D721Med (cell line): ENCODE results near the gene CCDC93.

ENCODE experiments used
- DNase-seq: peaks from one replicate; pipeline ENCODE4 v3.0.0; 2011; ENCODE audit warnings: low spot score; ENCODE audit not compliant: insufficient read length
- FAIRE-seq: peaks from 2 replicates; lab custom pipeline; 2011; peaks lifted over from hg19 to GRCh38; lab: Jason Lieb, UNC
- TF ChIP-seq, protein P1 (sequence below): IDR thresholded peaks from 2 replicates; pipeline ENCODE4 v1.5.1; 2012; ENCODE audit warnings: mild to moderate bottlenecking, control low read depth; ENCODE audit not compliant: insufficient read depth; ENCODE audit errors: missing control alignments

Gene CCDC93

DNA sequence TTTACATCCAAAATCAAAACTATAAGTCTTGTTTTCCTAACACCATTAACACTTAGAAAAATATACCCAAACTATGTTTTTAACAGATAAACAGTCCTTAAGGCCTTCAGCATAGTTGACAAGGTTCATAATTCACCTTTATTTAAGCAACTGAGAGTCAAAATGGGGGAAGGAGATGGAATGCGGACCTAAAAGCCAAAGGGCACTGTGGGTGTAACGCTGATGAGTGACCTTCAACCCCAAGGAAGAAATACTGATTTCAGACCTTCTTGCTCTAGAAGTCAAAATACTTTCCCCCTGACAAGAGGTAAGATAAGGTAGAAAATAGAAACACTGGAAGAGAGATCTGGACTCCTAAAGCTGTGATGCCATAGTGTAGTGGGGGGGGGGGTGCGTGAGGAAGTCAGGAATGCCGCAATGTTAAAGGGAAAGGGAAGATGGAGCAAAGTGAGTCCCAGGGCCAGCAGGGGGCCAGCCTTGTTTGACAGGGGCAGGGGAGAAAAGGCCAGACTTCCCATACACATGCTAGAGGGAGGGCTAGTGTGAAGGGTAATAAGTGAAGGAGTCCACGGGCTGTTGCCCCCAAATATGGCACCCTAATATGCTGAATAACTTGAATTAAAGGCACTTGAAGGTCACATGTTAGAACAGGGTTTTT is 31.4 kb downstream of the CCDC93 start:
- FAIRE-seq (no peak), DNase-seq (no peak)
- TF ChIP-seq, protein P1, sequence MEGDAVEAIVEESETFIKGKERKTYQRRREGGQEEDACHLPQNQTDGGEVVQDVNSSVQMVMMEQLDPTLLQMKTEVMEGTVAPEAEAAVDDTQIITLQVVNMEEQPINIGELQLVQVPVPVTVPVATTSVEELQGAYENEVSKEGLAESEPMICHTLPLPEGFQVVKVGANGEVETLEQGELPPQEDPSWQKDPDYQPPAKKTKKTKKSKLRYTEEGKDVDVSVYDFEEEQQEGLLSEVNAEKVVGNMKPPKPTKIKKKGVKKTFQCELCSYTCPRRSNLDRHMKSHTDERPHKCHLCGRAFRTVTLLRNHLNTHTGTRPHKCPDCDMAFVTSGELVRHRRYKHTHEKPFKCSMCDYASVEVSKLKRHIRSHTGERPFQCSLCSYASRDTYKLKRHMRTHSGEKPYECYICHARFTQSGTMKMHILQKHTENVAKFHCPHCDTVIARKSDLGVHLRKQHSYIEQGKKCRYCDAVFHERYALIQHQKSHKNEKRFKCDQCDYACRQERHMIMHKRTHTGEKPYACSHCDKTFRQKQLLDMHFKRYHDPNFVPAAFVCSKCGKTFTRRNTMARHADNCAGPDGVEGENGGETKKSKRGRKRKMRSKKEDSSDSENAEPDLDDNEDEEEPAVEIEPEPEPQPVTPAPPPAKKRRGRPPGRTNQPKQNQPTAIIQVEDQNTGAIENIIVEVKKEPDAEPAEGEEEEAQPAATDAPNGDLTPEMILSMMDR = no peak

DNA sequence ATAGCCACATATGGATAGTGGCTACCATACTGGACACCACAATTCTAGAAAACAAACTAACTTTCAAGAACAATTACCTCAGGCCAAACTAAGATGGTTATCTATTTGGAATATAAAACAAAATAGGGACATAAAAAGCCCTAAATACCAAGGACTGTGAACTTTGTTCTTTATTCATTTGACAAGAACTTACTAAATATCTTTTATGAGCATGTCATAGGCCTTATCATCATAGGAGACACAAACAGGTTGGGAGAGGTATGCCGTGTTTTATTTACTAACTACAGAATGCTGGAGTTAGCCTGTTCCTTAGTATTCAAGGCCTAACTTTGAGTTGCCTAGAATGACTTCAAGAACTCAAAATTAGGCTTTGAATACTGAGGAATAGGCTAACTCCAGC is 32.1 kb downstream of the CCDC93 start:
- TF ChIP-seq, protein P1 = no peak
- FAIRE-seq = no peak
- DNase-seq = no peak

DNA sequence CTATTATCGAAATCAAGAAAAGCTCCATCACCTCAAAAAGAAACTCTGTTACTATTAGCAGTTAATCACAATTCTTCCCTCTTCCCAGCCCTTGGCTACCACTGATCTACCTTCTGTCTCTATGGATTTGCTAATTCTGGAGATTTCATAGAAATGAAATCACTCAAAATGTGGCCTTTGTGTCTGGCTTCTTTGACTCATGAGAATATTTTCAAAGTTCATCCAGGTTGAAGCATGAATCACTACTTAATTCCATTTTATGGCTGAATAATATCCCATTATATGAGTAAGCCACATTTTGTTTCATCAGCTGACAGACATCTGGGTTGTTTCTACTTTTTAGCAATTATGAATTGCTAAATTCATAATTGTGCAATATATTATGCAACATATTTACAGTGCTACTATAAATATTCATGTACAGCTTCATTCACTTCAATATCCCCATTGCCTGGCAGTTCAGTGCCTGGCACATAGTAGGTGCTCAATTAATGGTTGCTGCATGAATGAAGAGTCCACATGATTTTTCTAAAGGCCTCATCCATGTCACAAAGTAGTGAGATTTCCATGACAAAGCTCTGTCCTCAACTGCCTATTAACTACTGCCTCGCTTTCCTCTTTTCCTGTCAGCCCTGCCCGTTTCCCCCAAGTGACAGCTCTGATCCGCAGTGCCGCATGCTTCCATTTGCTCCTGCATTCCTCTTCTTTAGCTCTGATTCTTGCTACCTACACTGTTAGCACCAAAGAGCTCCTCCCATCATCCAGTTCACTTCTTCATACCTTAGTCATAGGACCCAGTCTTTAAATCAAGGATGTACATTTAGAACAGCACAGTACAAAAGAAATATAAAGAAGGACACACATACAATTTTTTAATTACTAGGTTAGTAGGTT is 32.8 kb downstream of the CCDC93 start:
- TF ChIP-seq, protein P1 = no peak
- DNase-seq = no peak
- no peak for FAIRE-seq

DNA sequence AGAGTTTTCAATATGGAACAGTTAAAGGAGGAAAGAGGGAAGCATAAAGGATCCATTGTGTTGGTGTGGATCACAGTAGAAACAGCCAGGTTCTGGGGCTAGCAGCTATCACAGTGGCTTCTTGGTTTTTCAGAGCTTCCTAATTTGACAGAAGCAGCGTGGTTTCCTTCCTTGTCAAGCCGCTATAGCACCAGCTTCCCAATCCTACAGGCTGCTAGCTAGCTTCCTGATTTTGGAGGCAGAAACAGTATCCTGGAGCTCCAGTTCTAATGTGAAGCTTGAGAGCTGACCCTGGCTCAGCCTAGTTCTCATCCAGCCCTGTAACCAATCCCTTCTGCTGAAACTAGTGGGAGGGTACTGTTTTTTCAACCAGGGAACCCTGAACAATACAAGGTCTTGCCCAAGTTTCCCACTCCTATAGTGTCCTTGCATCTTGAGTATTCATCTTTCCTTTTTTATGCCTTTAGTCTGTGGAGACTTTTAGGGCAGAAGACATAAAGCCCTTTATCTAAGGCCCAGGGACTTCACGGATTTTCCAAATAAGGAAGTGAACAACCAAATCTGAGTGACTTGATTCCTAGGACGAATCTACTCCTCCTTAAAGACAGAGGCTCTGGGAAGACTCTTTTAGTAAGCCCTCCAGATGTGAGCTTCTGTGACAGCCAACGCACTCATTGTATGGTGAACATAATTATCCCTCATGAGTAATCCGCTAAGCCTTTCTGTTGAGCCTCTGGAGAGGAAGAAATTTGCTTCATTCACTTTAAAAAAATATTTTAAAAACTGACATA is 33.8 kb downstream of the CCDC93 start:
- TF ChIP-seq, protein P1 = no peak
- no peak for DNase-seq

DNA sequence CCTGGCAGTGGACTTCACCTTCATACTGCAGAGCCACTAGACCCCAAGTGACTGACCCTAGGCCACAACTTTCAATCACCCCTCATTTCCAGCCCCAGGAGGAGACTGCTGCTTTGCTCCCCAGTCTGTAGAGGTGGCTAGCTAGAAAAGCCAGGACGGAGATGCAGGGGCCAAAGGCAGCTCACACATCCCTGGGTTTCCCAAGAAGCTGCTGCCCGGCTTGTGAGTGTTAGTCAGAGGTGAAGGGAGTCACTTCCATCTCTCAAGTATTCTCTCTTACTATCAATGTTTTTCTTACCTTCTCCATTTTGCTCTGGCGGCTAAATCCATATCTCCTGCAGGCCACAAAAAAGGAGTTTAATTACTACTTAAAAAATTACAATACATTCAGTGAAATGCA is 36.2 kb downstream of the CCDC93 start:
- FAIRE-seq (no peak), DNase-seq (no peak)
- TF ChIP-seq, protein P1 = no peak

More for the DNA sequence above, 33.8 kb downstream of the CCDC93 start:
- no peak for FAIRE-seq

DNA sequence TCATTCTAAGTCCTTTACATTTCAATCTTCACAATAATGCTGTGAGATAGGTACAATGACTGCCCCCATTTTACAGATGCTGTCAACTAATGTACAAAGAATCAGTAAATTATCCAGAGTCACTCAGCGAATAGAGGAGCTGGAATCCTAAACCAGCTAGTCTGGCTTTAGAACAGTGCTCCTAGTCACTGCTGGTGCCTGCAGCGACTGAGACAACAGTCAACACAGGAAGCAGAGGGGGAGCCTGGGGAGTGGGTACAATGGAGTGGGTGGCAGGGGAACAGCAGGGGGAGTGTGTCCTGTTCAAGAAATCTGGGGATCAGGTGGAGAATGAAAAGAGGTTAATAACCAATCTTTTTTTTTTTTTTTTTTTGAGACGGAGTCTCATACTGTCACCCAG is 37.3 kb downstream of the CCDC93 start:
- DNase-seq (no peak), FAIRE-seq (no peak)
- TF ChIP-seq, protein P1 = no peak
